Ovary (tissue), 9 donors: ENCODE measurements around the gene ITPKC. TPM values are rescaled to one million over a fixed set of nuclear protein-coding genes. Genes with fewer than 3 reads are reported as not detected.

Source experiments
- DNase-seq, 5 donors: peaks; one replicate each; pipeline ENCODE4 v3.0.0-alpha.2; 2019 to 2020
- H3K27ac ChIP-seq, 2 donors: fragments of 200-600 bp; one replicate each; pipeline versions ENCODE4 v1.5.1 to v1.8.0; 2019 to 2022
- H3K27me3 ChIP-seq: fragments of 200-600 bp; one replicate; pipeline ENCODE4 v1.8.0; 2022
- H3K36me3 ChIP-seq: fragments of 200-600 bp; sonication (generic); one replicate; pipeline ENCODE4 v1.5.1; 2019
- H3K4me1 ChIP-seq: one replicate; pipeline ENCODE4 v1.8.1; 2013; ENCODE audit warnings: mild to moderate bottlenecking, moderate library complexity; ENCODE audit not compliant: insufficient read depth
- H3K4me3 ChIP-seq: fragments of 200-600 bp; sonication (generic); one replicate; pipeline ENCODE4 v1.5.1; 2017
- H3K9me3 ChIP-seq, 2 donors: fragments of 200-600 bp in 1 of 2; sonication (generic) in 1 of 2; one replicate each; pipeline versions ENCODE4 v1.5.1 to v1.8.1; 2013 to 2019; ENCODE audit warnings: mild to moderate bottlenecking in 1 of 2, moderate library complexity in 1 of 2
- EP300 ChIP-seq: sonication (generic); formaldehyde crosslinking; IDR thresholded peaks from one replicate; pipeline ENCODE4 v1.6.1; 2017; ENCODE audit warnings: antibody characterized with exemption
- POLR2A ChIP-seq: fragments of 450-650 bp; IDR thresholded peaks from one replicate; pipeline ENCODE4 v1.6.1; 2017; ENCODE audit warnings: antibody characterized with exemption, mild to moderate bottlenecking, moderate library complexity
- WGBS, 3 donors: extraction: QIAGEN DNeasy Blood & Tissue Kit in 1 of 3; methylation state at CpG; one replicate each; pipeline versions ENCODE4 v1.1.5 to v1.1.7; 2013 to 2017; 5-methylcytosine and 5-hydroxymethylcytosine counted together
- intact Hi-C, 4 donors: fragments of 100-400 bp; cut with DNase I; formaldehyde crosslinking; loops; one replicate each; pipeline versions ENCODE4 v1.11.0 to v1.15.1; 2022 to 2023
- polyA plus RNA-seq, 2 donors: library from polyadenylated mRNA; stranded (reverse); fragments of 200-250 nt in 1 of 2; fragments of 350-450 nt in 1 of 2; fragmentation: Illumina TruSeq in 1 of 2; extraction: RNeasy Lipid Tissue Mini Kit (QIAGEN cat#74804) in 1 of 2; gene quantifications; one replicate each; pipeline ENCODE4 v1.2.3, GENCODE V29; 2013 to 2014
- total RNA-seq, 7 donors: library from RNA; depleted of rRNA in 2 of 7; stranded (reverse); fragments of >200 nt in 2 of 7; fragmentation: NEBNext Ultra II Directional in 3 of 7; extraction: Animal tissue kit (Norgen Biotek cat#: 25700) in 3 of 7; gene quantifications; one replicate each; pipeline versions ENCODE4 v1.1.0 to v1.2.4, GENCODE V29; 2016 to 2023
- TF ChIP-seq, protein P1 (sequence below), 3 donors: fragments of 450-650 bp in 2 of 3; fragments of 200-600 bp in 1 of 3; IDR thresholded peaks; one replicate each; pipeline versions ENCODE4 v1.5.1 to v1.8.0; 2016 to 2022; ENCODE audit warnings: antibody characterized with exemption in 3 of 3, mild to moderate bottlenecking in 1 of 3
- donor health status: DM: no; HTN: no; CAD: no; lungs with moderate emphysema.
- donor health status: DM: no; HTN: no; CAD: no.
- donor health status: Bipolar disorder and iron deficiency.
- donor health status: DM: yes; HTN: yes; CAD: no.
- donor health status: DM: no; HTN: no; CAD: no.
- donor health status: DM: yes; HTN: yes; CAD: no.

ITPKC gene
- total and polyA plus RNA-seq, 9 donors = 6.5 to 117 (median 19.1) TPM

DNA sequence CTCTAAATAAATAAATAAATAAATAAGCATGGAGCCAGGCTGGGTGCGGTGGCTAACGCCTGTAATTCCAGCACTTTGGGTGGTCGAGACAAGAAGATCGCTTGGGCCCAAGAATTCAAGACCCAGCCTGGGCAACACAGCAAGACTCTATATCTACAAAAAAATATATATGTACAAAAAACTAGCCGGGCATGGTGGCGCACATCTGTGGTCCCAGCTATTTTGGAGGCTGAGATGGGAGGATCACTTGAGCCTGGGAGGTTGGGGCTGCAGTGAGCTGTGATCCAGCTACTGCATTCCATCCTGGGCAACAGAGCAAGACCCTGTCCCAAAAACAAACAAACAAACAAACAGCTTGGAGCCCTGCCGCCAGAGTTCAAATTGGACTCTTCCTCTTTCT, 30.6 kb downstream of the ITPKC start:
- intact Hi-C loops = no loop called here
- Histone ChIP-seq H3K27ac (no peak overlapping the region), H3K36me3 (no peaks in the 10 kb centered on the region), H3K27me3 (no peaks in the 10 kb centered on the region), H3K4me3 (no peak overlapping the region), H3K4me1 (peaks cover 7% of the 10 kb centered on the region), H3K9me3 (no peaks in the 10 kb centered on the region)
- DNase-seq = no peak
- 96 to 97% (median 97%) methylated on average over 7 of the region's 7 CpGs for WGBS, 3 donors
- TF ChIP-seq, protein P1, sequence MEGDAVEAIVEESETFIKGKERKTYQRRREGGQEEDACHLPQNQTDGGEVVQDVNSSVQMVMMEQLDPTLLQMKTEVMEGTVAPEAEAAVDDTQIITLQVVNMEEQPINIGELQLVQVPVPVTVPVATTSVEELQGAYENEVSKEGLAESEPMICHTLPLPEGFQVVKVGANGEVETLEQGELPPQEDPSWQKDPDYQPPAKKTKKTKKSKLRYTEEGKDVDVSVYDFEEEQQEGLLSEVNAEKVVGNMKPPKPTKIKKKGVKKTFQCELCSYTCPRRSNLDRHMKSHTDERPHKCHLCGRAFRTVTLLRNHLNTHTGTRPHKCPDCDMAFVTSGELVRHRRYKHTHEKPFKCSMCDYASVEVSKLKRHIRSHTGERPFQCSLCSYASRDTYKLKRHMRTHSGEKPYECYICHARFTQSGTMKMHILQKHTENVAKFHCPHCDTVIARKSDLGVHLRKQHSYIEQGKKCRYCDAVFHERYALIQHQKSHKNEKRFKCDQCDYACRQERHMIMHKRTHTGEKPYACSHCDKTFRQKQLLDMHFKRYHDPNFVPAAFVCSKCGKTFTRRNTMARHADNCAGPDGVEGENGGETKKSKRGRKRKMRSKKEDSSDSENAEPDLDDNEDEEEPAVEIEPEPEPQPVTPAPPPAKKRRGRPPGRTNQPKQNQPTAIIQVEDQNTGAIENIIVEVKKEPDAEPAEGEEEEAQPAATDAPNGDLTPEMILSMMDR (IDR thresholded peaks at IDR 0.05) = no peak
- TF ChIP-seq EP300 (no peak), POLR2A (no peak)

DNA sequence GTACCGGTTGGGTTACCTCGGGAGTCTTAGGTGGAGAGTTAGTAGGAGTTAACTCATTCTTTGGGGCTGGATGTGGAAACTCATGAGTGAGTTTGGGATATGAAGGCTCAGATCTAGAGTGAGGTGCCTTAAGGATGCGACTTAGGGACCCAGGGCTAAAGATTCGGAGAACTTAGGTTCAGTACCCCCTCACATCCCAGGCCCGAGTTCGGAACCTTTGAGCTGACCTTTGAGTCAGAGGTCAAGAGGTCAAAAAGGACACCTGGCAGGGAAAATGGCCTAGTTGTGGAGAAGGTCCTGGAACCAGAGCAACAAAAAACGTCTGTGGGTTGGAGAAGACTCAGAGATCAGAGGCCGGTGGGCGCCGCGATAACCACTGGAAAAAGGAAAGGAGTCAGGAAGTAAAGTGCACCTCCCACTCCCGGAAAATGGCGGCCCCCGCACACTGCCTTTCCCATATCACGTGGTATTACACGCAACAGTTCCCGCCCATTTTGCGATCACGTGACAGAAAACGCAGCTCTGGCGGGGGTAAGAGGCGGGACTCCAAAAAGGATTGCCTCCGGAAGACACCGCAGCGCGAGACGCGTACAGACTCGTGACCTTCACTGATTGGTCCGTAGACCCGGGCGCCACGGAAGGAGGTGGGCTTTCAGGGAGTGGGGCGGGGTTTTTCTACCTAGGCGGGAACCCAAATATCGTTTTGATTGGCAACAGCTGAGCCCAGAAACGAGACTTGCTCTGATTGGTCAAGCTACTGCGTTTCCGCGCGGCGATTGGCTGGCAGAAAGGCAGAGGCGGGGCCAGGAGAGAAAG, 33.4 kb downstream of the ITPKC start, which contains the start of gene ACTMAP:
Gene ACTMAP, minus strand, starts transcription at position 420 of the 816 bp plus-strand sequence. CDS start 674 bp downstream, outside the sequence.
- Histone ChIP-seq H3K36me3 (no peaks in the 10 kb centered on the region), H3K9me3 (no peaks in the 10 kb centered on the region), H3K4me1 (peaks cover 18% of the 10 kb centered on the region), H3K4me3 (peak within 1 kb of the TSS; percentile 55), H3K27ac (peak within 1 kb of the TSS; percentile 39 to 86), H3K27me3 (no peaks in the 10 kb centered on the region)
- intact Hi-C loops = loop anchor here in 2 of 4 donors (2.0 to 5.0 kb wide), 2 partner anchors 49 to 52 kb away; partner anchors contain the start of gene EGLN2 (in 1 of the 2)
- TF ChIP-seq, protein P1 (IDR thresholded peaks at IDR 0.05) = no peak
- TF ChIP-seq POLR2A = peak; percentile 84
- TF ChIP-seq EP300 = peak; percentile 90
- WGBS, 3 donors = 0 to 1% (median 0%) methylated on average over 43 of the region's 43 CpGs
- DNase-seq = peak; percentile 99 to 100 (median 100)

DNA sequence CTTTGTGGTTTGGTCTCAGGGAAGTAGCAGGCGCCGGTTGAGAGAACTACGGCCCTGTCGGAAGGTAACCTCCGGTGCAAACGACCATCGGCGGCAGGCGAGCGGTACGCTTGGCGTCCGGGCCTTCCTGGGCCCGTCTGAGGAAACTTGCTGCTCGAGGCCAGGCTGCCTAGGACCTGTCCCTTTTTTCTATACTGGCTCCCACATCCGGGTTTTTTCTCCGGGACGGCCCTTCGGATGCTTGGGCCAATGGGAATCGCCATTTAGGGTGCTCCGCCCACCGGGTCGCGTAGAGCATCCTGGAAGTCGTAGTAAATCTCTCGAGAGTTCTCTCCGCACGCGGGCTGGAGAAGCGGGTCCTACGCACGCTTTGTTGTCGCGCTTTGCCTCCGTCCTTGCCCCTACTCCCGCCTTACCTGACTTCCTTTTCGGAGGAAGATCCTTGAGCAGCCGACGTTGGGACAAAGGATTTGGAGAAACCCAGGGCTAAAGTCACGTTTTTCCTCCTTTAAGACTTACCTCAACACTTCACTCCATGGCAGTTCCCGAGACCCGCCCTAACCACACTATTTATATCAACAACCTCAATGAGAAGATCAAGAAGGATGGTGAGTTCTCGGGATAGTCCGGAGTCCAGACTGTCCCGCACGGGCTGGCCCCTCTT, 34.1 kb downstream of the ITPKC start, which contains the start of gene SNRPA:
Gene SNRPA, plus strand, starts transcription at position 330 of the 664 bp plus-strand sequence. Its CDS starts 206 bp downstream, at position 536.
- Histone ChIP-seq H3K27me3 (no peaks in the 10 kb centered on the region), H3K36me3 (no peaks in the 10 kb centered on the region), H3K9me3 (no peaks in the 10 kb centered on the region), H3K4me1 (peaks cover 18% of the 10 kb centered on the region), H3K4me3 (peak within 1 kb of the TSS; percentile 55), H3K27ac (peak within 1 kb of the TSS; percentile 39 to 86)
- WGBS, 3 donors = 0 to 1% (median 0%) methylated on average over 46 of the region's 46 CpGs
- TF ChIP-seq POLR2A (peak; percentile 85), EP300 (no peak)
- TF ChIP-seq, protein P1 (IDR thresholded peaks at IDR 0.05) = no peak
- DNase-seq = peak; percentile 96 to 97 (median 96)
- intact Hi-C loops = loop anchor here in 2 of 4 donors (2.0 to 5.0 kb wide), 2 partner anchors 48 to 51 kb away; partner anchors contain the start of gene EGLN2 (in 1 of the 2)

DNA sequence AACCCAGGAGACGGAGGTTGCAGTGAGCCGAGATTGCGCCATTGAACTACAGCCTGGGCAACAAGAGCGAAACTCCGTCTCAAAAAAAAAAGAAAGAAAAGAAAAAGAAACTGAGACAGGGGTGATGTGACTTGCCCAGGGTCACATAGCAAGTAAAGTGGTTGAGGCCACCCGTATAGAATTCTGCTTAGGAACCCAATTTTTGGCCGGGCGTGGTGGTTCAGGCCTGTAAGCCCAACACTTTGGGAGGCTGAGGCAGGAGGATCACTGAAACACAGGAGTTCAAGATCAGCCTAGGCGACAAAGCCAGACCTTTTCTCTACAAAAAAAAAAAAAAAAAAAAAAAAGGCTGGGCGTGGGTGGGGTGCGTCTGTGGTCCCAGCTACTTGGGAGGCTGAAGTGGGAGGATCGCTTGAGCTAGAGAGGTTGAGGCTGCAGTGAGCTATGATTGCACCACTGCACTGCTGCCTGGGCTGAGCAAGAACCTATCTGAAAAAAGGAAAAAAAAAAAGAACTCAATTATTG, 35.4 kb downstream of the ITPKC start:
- peaks cover 18% of the 10 kb centered on the region for H3K4me1 ChIP-seq
- no peak for TF ChIP-seq EP300
- TF ChIP-seq, protein P1 (IDR thresholded peaks at IDR 0.05) = no peak
- TF ChIP-seq POLR2A = no peak
- WGBS, 3 donors = 59 to 71% (median 69%) methylated on average over 12 of the region's 12 CpGs
- no peaks in the 10 kb centered on the region for H3K27me3 ChIP-seq
- H3K36me3 ChIP-seq = no peaks in the 10 kb centered on the region
- no peaks in the 10 kb centered on the region for H3K9me3 ChIP-seq
- no peak for DNase-seq
- intact Hi-C loops = loop anchor here in 1 of 4 donors (5.0 kb wide), 1 partner anchor 50 kb away; no protein-coding TSS in a partner anchor
- H3K27ac ChIP-seq = no peak overlapping the region
- peak overlapping the region; percentile 53 for H3K4me3 ChIP-seq
